MM.1S (cell line): Measurements from ENCODE around the gene RCC2.

ENCODE experiments used
- DNase-seq: peaks from one replicate; pipeline ENCODE4 v3.0.0-alpha.2; 2015
- H2AFZ ChIP-seq: fragments of 300-600 bp; sonication (generic); 2 replicates; pipeline ENCODE4 v1.6.0; 2016; ENCODE audit warnings: antibody characterized with exemption, low read length
- H3F3A ChIP-seq: fragments of 300-600 bp; sonication (generic); 2 replicates; pipeline ENCODE4 v1.6.1; 2016; ENCODE audit warnings: mild to moderate bottlenecking, antibody characterized with exemption, low read length, moderate library complexity, mixed read lengths; ENCODE audit not compliant: insufficient read depth
- H3K27ac ChIP-seq: fragments of 300-600 bp; sonication (generic); 2 replicates; pipeline ENCODE4 v1.5.1; 2016; ENCODE audit warnings: mild to moderate bottlenecking, low read length
- H3K27me3 ChIP-seq: fragments of 300-600 bp; sonication (generic); replicated peaks from 2 replicates; pipeline ENCODE4 v1.6.0; 2016; ENCODE audit warnings: low read length; ENCODE audit not compliant: insufficient read depth
- H3K36me3 ChIP-seq: fragments of 300-600 bp; sonication (generic); replicated peaks from 2 replicates; pipeline ENCODE4 v1.6.1; 2016; ENCODE audit warnings: mild to moderate bottlenecking, low read length, mixed read lengths; ENCODE audit not compliant: insufficient read depth
- H3K4me1 ChIP-seq: fragments of 300-600 bp; sonication (generic); 2 replicates; pipeline ENCODE4 v1.6.1; 2016; ENCODE audit warnings: low read length, mixed read lengths
- H3K4me2 ChIP-seq: fragments of 300-600 bp; sonication (generic); 2 replicates; pipeline ENCODE4 v1.6.0; 2016; ENCODE audit warnings: low read depth, low read length
- H3K4me3 ChIP-seq: fragments of 300-600 bp; sonication (generic); 2 replicates; pipeline ENCODE4 v1.5.1; 2016; ENCODE audit warnings: low read length, mixed read lengths
- H3K79me2 ChIP-seq: fragments of 300-600 bp; sonication (generic); 2 replicates; pipeline ENCODE4 v1.6.1; 2016; ENCODE audit warnings: mixed run types, low read length, mixed read lengths
- H3K9ac ChIP-seq: fragments of 300-600 bp; sonication (generic); 2 replicates; pipeline ENCODE4 v1.6.1; 2016; ENCODE audit warnings: low read length, mixed read lengths
- H3K9me2 ChIP-seq: fragments of 300-600 bp; sonication (generic); replicated peaks from 2 replicates; pipeline ENCODE4 v1.6.1; 2016; ENCODE audit warnings: mild to moderate bottlenecking, low read length, mixed read lengths; ENCODE audit not compliant: insufficient read depth
- H3K9me3 ChIP-seq: fragments of 300-600 bp; sonication (generic); replicated peaks from 2 replicates; pipeline ENCODE4 v1.6.1; 2016; ENCODE audit warnings: mild to moderate bottlenecking, low read length, mixed read lengths; ENCODE audit not compliant: insufficient read depth
- H4K20me1 ChIP-seq: fragments of 300-600 bp; sonication (generic); 2 replicates; pipeline ENCODE4 v1.6.1; 2016; ENCODE audit warnings: mild to moderate bottlenecking, low read length, moderate library complexity, mixed read lengths; ENCODE audit not compliant: insufficient read depth
- EZH2 ChIP-seq: fragments of 300-600 bp; sonication (generic); optimal IDR thresholded peaks from 2 replicates; pipeline ENCODE3; 2017; ENCODE audit warnings: low read depth, mild to moderate bottlenecking, antibody characterized with exemption, low read length, mixed read lengths
- EZH2phosphoT487 ChIP-seq: fragments of 300-600 bp; sonication (generic); IDR thresholded peaks from 2 replicates; pipeline ENCODE4 v1.6.1; 2018; ENCODE audit warnings: antibody characterized with exemption, low read length
- TF ChIP-seq, protein P1 (sequence below): fragments of 300-600 bp; sonication (generic); IDR thresholded peaks from 2 replicates; pipeline ENCODE4 v1.5.1; 2016; ENCODE audit warnings: antibody characterized with exemption, low read length, mixed read lengths

Gene RCC2

DNA sequence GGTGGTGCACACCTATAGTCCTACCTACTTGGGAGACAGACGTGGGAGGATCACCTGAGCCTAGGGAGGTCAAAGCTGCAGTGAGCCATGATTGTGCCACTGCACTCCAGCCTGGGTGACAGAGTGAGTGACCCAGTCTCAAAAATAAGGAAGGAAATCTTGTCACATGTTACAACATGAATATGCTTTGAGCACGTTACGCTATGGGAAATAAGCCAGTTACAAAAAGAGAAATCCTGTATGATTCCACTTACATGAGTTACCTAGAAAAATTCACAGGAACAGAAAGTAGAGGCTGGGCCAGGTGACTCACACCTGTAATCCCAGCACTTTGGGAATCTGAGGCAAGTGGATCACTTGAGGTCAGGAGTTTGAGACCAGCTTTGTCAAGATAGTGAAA lies 74.2 kb downstream of the RCC2 start:
- H4K20me1 ChIP-seq, result no peaks in the 10 kb centered on the region
- no peaks in the 10 kb centered on the region for H3K9me2 ChIP-seq
- no peak overlapping the region for H3K4me2 ChIP-seq
- H3K79me2 ChIP-seq, result no peaks in the 10 kb centered on the region
- no peak overlapping the region for H3K9ac ChIP-seq
- H3K9me3 ChIP-seq, result no peaks in the 10 kb centered on the region
- no peak overlapping the region for H3K27ac ChIP-seq
- no peak overlapping the region for H3K4me3 ChIP-seq
- no peaks in the 10 kb centered on the region for H3K36me3 ChIP-seq
- no peak for DNase-seq
- H3F3A ChIP-seq, result no peaks in the 10 kb centered on the region
- H3K27me3 ChIP-seq, result peaks cover 93% of the 10 kb centered on the region
- no peaks in the 10 kb centered on the region for H3K4me1 ChIP-seq
- no peak overlapping the region for H2AFZ ChIP-seq
- TF ChIP-seq, protein P1, sequence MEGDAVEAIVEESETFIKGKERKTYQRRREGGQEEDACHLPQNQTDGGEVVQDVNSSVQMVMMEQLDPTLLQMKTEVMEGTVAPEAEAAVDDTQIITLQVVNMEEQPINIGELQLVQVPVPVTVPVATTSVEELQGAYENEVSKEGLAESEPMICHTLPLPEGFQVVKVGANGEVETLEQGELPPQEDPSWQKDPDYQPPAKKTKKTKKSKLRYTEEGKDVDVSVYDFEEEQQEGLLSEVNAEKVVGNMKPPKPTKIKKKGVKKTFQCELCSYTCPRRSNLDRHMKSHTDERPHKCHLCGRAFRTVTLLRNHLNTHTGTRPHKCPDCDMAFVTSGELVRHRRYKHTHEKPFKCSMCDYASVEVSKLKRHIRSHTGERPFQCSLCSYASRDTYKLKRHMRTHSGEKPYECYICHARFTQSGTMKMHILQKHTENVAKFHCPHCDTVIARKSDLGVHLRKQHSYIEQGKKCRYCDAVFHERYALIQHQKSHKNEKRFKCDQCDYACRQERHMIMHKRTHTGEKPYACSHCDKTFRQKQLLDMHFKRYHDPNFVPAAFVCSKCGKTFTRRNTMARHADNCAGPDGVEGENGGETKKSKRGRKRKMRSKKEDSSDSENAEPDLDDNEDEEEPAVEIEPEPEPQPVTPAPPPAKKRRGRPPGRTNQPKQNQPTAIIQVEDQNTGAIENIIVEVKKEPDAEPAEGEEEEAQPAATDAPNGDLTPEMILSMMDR, result no peak
- TF ChIP-seq EZH2phosphoT487 (no peak), EZH2 (no peak)

GRCh38 chr1:17363771-17364170 lies 75.7 kb downstream of the RCC2 start:
- Histone ChIP-seq H3K4me2 (no peak overlapping the region), H3K79me2 (no peaks in the 10 kb centered on the region), H3K4me1 (no peaks in the 10 kb centered on the region), H3K9ac (no peak overlapping the region), H4K20me1 (no peaks in the 10 kb centered on the region), H3K27me3 (peaks cover 93% of the 10 kb centered on the region), H3K36me3 (no peaks in the 10 kb centered on the region), H3F3A (no peaks in the 10 kb centered on the region), H3K4me3 (no peak overlapping the region), H3K9me2 (no peaks in the 10 kb centered on the region), H3K27ac (no peak overlapping the region), H2AFZ (no peak overlapping the region), H3K9me3 (no peaks in the 10 kb centered on the region)
- DNase-seq, result no peak
- no peak for TF ChIP-seq EZH2

GRCh38 chr1:17363351-17363750 lies 76.1 kb downstream of the RCC2 start:
- TF ChIP-seq, protein P1, result no peak
- TF ChIP-seq EZH2, result no peak
- no peak for TF ChIP-seq EZH2phosphoT487
- H3K36me3 ChIP-seq, result no peaks in the 10 kb centered on the region
- no peaks in the 10 kb centered on the region for H3K9me2 ChIP-seq
- no peak overlapping the region for H3K4me2 ChIP-seq
- no peaks in the 10 kb centered on the region for H4K20me1 ChIP-seq
- H3K27ac ChIP-seq, result no peak overlapping the region
- H3K9me3 ChIP-seq, result no peaks in the 10 kb centered on the region
- no peak overlapping the region for H3K9ac ChIP-seq
- H3K4me1 ChIP-seq, result no peaks in the 10 kb centered on the region
- H3K79me2 ChIP-seq, result no peaks in the 10 kb centered on the region
- no peak overlapping the region for H2AFZ ChIP-seq
- no peak overlapping the region for H3K4me3 ChIP-seq
- peaks cover 92% of the 10 kb centered on the region for H3K27me3 ChIP-seq
- no peak for DNase-seq
- no peaks in the 10 kb centered on the region for H3F3A ChIP-seq

DNA sequence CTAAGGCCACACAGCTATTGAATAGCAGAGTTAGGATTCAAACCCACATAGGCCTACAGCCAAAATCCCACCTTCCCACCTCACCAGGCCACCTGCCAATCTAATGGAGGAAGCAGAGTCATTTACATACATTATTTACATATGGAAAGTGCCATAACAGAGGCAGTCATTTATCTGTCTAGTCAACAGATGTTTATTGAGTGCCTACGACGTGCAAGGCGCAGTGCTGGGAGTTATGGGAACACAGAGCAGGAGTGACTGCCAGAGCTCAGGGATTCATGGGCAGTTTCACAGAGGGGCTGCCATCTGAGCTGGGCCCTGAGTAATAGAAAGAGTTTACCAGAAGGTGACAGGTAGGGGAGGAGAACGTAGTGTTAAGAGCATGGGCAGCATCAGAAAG lies 77.8 kb downstream of the RCC2 start:
- no peak for DNase-seq
- no peak overlapping the region for H2AFZ ChIP-seq
- TF ChIP-seq EZH2phosphoT487, result no peak

More for the DNA sequence above, 77.8 kb downstream of the RCC2 start:
- H3K27me3 ChIP-seq, result peaks cover 86% of the 10 kb centered on the region
- H3K9ac ChIP-seq, result no peak overlapping the region
- no peaks in the 10 kb centered on the region for H3K4me1 ChIP-seq
- H3K36me3 ChIP-seq, result no peaks in the 10 kb centered on the region
- H3K4me3 ChIP-seq, result no peak overlapping the region
- H3K9me3 ChIP-seq, result no peaks in the 10 kb centered on the region
- H4K20me1 ChIP-seq, result no peaks in the 10 kb centered on the region
- H3K79me2 ChIP-seq, result no peaks in the 10 kb centered on the region
- H3K4me2 ChIP-seq, result no peak overlapping the region
- H3K27ac ChIP-seq, result no peak overlapping the region
- no peaks in the 10 kb centered on the region for H3K9me2 ChIP-seq
- no peaks in the 10 kb centered on the region for H3F3A ChIP-seq
